Heart right ventricle (tissue), 16 donors: ENCODE data around the gene RTL5. TPM values are rescaled to one million over a fixed set of nuclear protein-coding genes. Genes with fewer than 3 reads are reported as not detected.

Experiments used
- ATAC-seq, 8 donors: fragments of 200-7000 bp; cut with Tn5 transposase; one replicate each; pipeline ENCODE4 v1.9.1; 2020; ENCODE audit warnings: mild to moderate bottlenecking in 8 of 8, moderate library complexity in 8 of 8, moderate number of reproducible peaks in 1 of 8
- DNase-seq, 2 donors: peaks; one replicate each; pipeline ENCODE4 v3.0.0-alpha.2; 2020
- H3K27ac ChIP-seq, 10 donors: fragments of 200-600 bp; sonication (generic) in 2 of 10; one replicate each; pipeline versions ENCODE4 v1.5.0 to v1.8.0; 2020 to 2022; ENCODE audit warnings: mild to moderate bottlenecking in 3 of 10
- H3K27me3 ChIP-seq, 7 donors: fragments of 200-600 bp; one replicate each; pipeline ENCODE4 v1.8.0; 2021 to 2022; ENCODE audit warnings: mild to moderate bottlenecking in 2 of 7
- H3K36me3 ChIP-seq, 9 donors: fragments of 200-600 bp; sonication (generic) in 1 of 9; one replicate each; pipeline versions ENCODE4 v1.5.0 to v1.8.0; 2020 to 2022; ENCODE audit warnings: mild to moderate bottlenecking in 2 of 9
- H3K4me1 ChIP-seq, 9 donors: fragments of 200-600 bp; sonication (generic) in 1 of 9; one replicate each; pipeline versions ENCODE4 v1.5.0 to v1.8.0; 2020 to 2022; ENCODE audit warnings: mild to moderate bottlenecking in 4 of 9
- H3K4me3 ChIP-seq, 10 donors: fragments of 200-600 bp; sonication (generic) in 2 of 10; one replicate each; pipeline versions ENCODE4 v1.5.0 to v1.8.0; 2020 to 2022; ENCODE audit warnings: mild to moderate bottlenecking in 7 of 10, moderate library complexity in 2 of 10
- H3K9me3 ChIP-seq, 11 donors: fragments of 200-600 bp in 10 of 11; sonication (generic) in 2 of 11; one replicate each; pipeline versions ENCODE4 v1.5.0 to v1.8.0; 2013 to 2022; ENCODE audit warnings: mild to moderate bottlenecking in 2 of 11, control low read depth in 1 of 11, moderate library complexity in 1 of 11
- CTCF ChIP-seq, 9 donors: fragments of 200-600 bp; sonication (generic) in 2 of 9; IDR thresholded peaks; one replicate each; pipeline versions ENCODE4 v1.5.0 to v1.8.0; 2021 to 2022; ENCODE audit warnings: antibody characterized with exemption in 9 of 9, mild to moderate bottlenecking in 5 of 9, moderate library complexity in 1 of 9
- WGBS, 2 donors: extraction: QIAGEN DNeasy Blood & Tissue Kit; methylation state at CpG; one replicate each; pipeline ENCODE4 v1.1.7; 2013; ENCODE audit warnings: inconsistent platforms in 1 of 2; 5-methylcytosine and 5-hydroxymethylcytosine counted together
- intact Hi-C, 10 donors: fragments of 100-400 bp; cut with DNase I; formaldehyde crosslinking; loops; one replicate each; pipeline versions ENCODE4 v1.11.1 to v1.14.2; 2022
- polyA plus RNA-seq, 2 donors: library from polyadenylated mRNA; stranded (reverse); fragments of 200-250 nt; gene quantifications; one replicate each; pipeline ENCODE4 v1.2.3, GENCODE V29; 2013
- total RNA-seq, 10 donors: library from RNA; stranded (reverse); fragmentation: NEBNext Ultra II Directional in 3 of 10; extraction: Animal tissue kit (Norgen Biotek cat#: 25700) in 3 of 10; gene quantifications; one replicate each; pipeline versions ENCODE4 v1.2.1 to v1.2.4, GENCODE V29; 2021 to 2023
- donor health status: Arrhythmogenic right ventricular cardiomyopathy.
- donor health status: ischemic (EF 13 %, LVEDD 7.1; RV severe dilation, severe dysfunction).
- donor health status: healthy with polysubstance abuse.
- donor health status: DM: no; HTN: yes; CAD: no.
- donor health status: DM: no; HTN: no; CAD: no.
- donor health status: ischemic (EF 25% LVEDD 6.9; RV normal size, moderate dysfunction).
- donor health status: ischemic (EF 25% LVEDD 5.7; RV mildly dilated, moderate dysfunction).
- donor health status: healthy.
- donor health status: DM: yes; HTN: yes; CAD: no.
- donor health status: Ischemic cardiomyopathy.
- donor health status: ischemic (EF 35%, LVEDD 5.7; RV mildly dilated, moderate dysfunction).
- donor health status: nonischemic (EF 11% LVEDD 7.7; RV severe dilation, severe dysfunction).
- donor health status: DM: yes; HTN: yes; CAD: no.
- donor health status: PGD.
- donor health status: ischemic (EF 29% LVEDD 5.4; RV normal size, mild dysfunction).
- donor health status: nonischemic (EF 23%, LVEDD 6.1; RV moderate dilation, normal function).

The RTL5 gene
- total and polyA plus RNA-seq, 12 donors = 1.1 to 5.4 (median 2.6) TPM

- no peaks in the 10 kb centered on the region for H3K9me3 ChIP-seq
- TF ChIP-seq CTCF (IDR thresholded peaks at IDR 0.05) = no peak
- H3K36me3 ChIP-seq = no peaks in the 10 kb centered on the region
- WGBS, 2 donors = 56 to 65% methylated on average over 8 of the region's 8 CpGs
- ATAC-seq (no peak), DNase-seq (no peak)
- H3K4me3 ChIP-seq = no peak overlapping the region
- H3K27ac ChIP-seq = peak overlapping the region in 9 of 10 donors; percentile 54 to 87 (median 63)
- peaks cover 5 to 80% (median 58%) of the 10 kb centered on the region in 9 donors for H3K4me1 ChIP-seq
- H3K27me3 ChIP-seq = peaks cover 0 to 33% (median 0%) of the 10 kb centered on the region in 7 donors
- intact Hi-C loops = loop anchor here (2.0 to 10.0 kb wide), 9 partner anchors 42 to 210 kb away; partner anchors contain the start of gene NHSL2 (in 1 of the 10)
Observed at GRCh38 chrX:72124540-72125201, 7.0 kb downstream of the RTL5 start.

GRCh38 chrX:72123471-72124185 lies 8.1 kb downstream of the RTL5 start:
- intact Hi-C loops = loop anchor here in 4 of 10 donors (2.0 to 10.0 kb wide), 5 partner anchors 41 to 209 kb away; partner anchors contain the start of gene NHSL2 (in 1 of the 4)
- Histone ChIP-seq H3K27me3 (peaks cover 0 to 38% (median 0%) of the 10 kb centered on the region in 7 donors), H3K27ac (peak overlapping the region; percentile 16 to 87 (median 62)), H3K4me3 (no peak overlapping the region), H3K9me3 (no peaks in the 10 kb centered on the region), H3K36me3 (no peaks in the 10 kb centered on the region), H3K4me1 (peaks cover 5 to 80% (median 58%) of the 10 kb centered on the region in 9 donors)
- TF ChIP-seq CTCF (IDR thresholded peaks at IDR 0.05) = no peak
- WGBS, 2 donors = 49 to 65% methylated on average over 7 to 11 of the region's 11 CpGs
- ATAC-seq (peak in 7 of 8 donors; percentile 33 to 68 (median 52)), DNase-seq (peak; percentile 43 to 77)

GRCh38 chrX:72122621-72123337 lies 8.9 kb downstream of the RTL5 start:
- DNase-seq = no peak
- 59 to 71% methylated on average over 6 of the region's 6 CpGs for WGBS, 2 donors
- no peak for ATAC-seq
- H3K36me3 ChIP-seq = no peaks in the 10 kb centered on the region
- H3K27ac ChIP-seq = peak overlapping the region in 8 of 10 donors; percentile 54 to 87 (median 68)
- H3K4me3 ChIP-seq = no peak overlapping the region
- H3K4me1 ChIP-seq = peaks cover 5 to 74% (median 58%) of the 10 kb centered on the region in 9 donors
- H3K9me3 ChIP-seq = no peaks in the 10 kb centered on the region
- intact Hi-C loops = loop anchor here in 3 of 10 donors (5.0 to 10.0 kb wide), 4 partner anchors 40 to 208 kb away; partner anchors contain the start of gene NHSL2 (in 1 of the 3)
- H3K27me3 ChIP-seq = peaks cover 0 to 37% (median 0%) of the 10 kb centered on the region in 7 donors
- TF ChIP-seq CTCF (IDR thresholded peaks at IDR 0.05) = no peak

GRCh38 chrX:72121383-72121782 lies 10.3 kb downstream of the RTL5 start:
- ATAC-seq (peak; percentile 62 to 85 (median 80)), DNase-seq (peak; percentile 52 to 76)
- peaks cover 5 to 61% (median 57%) of the 10 kb centered on the region in 9 donors for H3K4me1 ChIP-seq
- TF ChIP-seq CTCF (IDR thresholded peaks at IDR 0.05) = no peak
- intact Hi-C loops = loop anchor here in 3 of 10 donors (5.0 to 10.0 kb wide), 4 partner anchors 39 to 207 kb away; partner anchors contain the start of gene NHSL2 (in 1 of the 3)
- no peaks in the 10 kb centered on the region for H3K9me3 ChIP-seq
- 36 to 40% methylated on average over 3 of the region's 3 CpGs for WGBS, 2 donors
- H3K4me3 ChIP-seq = peak overlapping the region in 1 of 10 donors; percentile 4
- peak overlapping the region; percentile 16 to 87 (median 62) for H3K27ac ChIP-seq
- H3K36me3 ChIP-seq = no peaks in the 10 kb centered on the region
- peaks cover 0 to 46% (median 0%) of the 10 kb centered on the region in 7 donors for H3K27me3 ChIP-seq
